GM18873 (cell line): ENCODE data around the gene FRMD3.

Experiments used
- ATAC-seq: cut with Tn5 transposase; IDR thresholded peaks from one replicate; pipeline ENCODE4 v1.9.1; 2021; ENCODE audit warnings: mild to moderate bottlenecking, moderate library complexity, moderate number of reproducible peaks; ENCODE audit not compliant: unreplicated experiment, low FRiP score

FRMD3 gene

GRCh38 chr9:83343366-83343999 lies 194.7 kb downstream of the FRMD3 start:
- no peak for ATAC-seq

GRCh38 chr9:83342731-83343130 lies 195.5 kb downstream of the FRMD3 start:
- ATAC-seq: no peak

GRCh38 chr9:83342006-83342405 lies 196.2 kb downstream of the FRMD3 start:
- no peak for ATAC-seq

GRCh38 chr9:83340451-83340850 lies 197.8 kb downstream of the FRMD3 start:
- ATAC-seq: no peak

- ATAC-seq: no peak
Observed at GRCh38 chr9:83339435-83339834, 198.8 kb downstream of the FRMD3 start.

- ATAC-seq: no peak
Observed at GRCh38 chr9:83336706-83337105, 201.5 kb downstream of the FRMD3 start.

GRCh38 chr9:83334320-83334719 lies 203.9 kb downstream of the FRMD3 start:
- no peak for ATAC-seq

- ATAC-seq: no peak
Observed at GRCh38 chr9:83330207-83331196, 207.7 kb downstream of the FRMD3 start.

GRCh38 chr9:83327750-83328622 lies 210.2 kb downstream of the FRMD3 start:
- no peak for ATAC-seq

GRCh38 chr9:83327323-83327722 lies 210.9 kb downstream of the FRMD3 start:
- ATAC-seq: no peak

GRCh38 chr9:83323148-83323547 lies 215.1 kb downstream of the FRMD3 start:
- ATAC-seq: no peak

GRCh38 chr9:83322438-83322837 lies 215.8 kb downstream of the FRMD3 start:
- no peak for ATAC-seq

GRCh38 chr9:83317244-83317643 lies 221.0 kb downstream of the FRMD3 start:
- ATAC-seq: no peak

- ATAC-seq: no peak
Observed at GRCh38 chr9:83315649-83316048, 222.6 kb downstream of the FRMD3 start.

GRCh38 chr9:83313781-83314180 lies 224.4 kb downstream of the FRMD3 start:
- ATAC-seq: no peak

- no peak for ATAC-seq
Observed at GRCh38 chr9:83312537-83312936, 225.7 kb downstream of the FRMD3 start.

- ATAC-seq: no peak
Observed at GRCh38 chr9:83307066-83307724, 231.0 kb downstream of the FRMD3 start.

- no peak for ATAC-seq
Observed at GRCh38 chr9:83304686-83305085, 233.5 kb downstream of the FRMD3 start.

GRCh38 chr9:83299571-83299970 lies 238.6 kb downstream of the FRMD3 start:
- no peak for ATAC-seq

GRCh38 chr9:83299094-83299493 lies 239.1 kb downstream of the FRMD3 start:
- ATAC-seq: no peak
